AG20443 (cell line): Measurements from ENCODE around the gene TAS2R7.
"Not testable (repeated sequence)": the region's sequence is repeated elsewhere in the genome, so short reads cannot be mapped to it uniquely, and the experiment has no call there.

Experiments
- DNase-seq: peaks from one replicate; pipeline ENCODE4 v3.0.0; 2012; ENCODE audit warnings: low spot score, mixed read lengths

Gene TAS2R7, protein sequence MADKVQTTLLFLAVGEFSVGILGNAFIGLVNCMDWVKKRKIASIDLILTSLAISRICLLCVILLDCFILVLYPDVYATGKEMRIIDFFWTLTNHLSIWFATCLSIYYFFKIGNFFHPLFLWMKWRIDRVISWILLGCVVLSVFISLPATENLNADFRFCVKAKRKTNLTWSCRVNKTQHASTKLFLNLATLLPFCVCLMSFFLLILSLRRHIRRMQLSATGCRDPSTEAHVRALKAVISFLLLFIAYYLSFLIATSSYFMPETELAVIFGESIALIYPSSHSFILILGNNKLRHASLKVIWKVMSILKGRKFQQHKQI

DNA sequence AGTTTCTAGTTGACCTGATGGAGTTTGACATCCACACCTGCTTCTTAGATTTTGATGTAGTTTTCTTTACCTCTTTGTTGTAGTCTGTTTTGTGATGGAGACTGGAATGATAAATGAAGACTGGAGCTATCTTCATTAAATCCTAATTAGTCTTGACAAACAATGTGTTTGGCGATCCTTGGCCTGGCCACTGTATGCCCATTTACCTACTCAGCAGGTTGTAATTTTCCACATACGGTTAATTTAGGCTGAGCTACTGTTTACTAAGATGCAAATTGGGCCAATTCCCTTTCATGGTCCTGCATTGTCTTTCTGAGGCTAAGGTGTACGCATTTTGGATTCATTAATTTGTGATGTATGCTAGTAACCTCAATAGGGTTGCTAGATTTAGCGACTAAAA lies at the start of gene TAS2R7:
Gene TAS2R7 (minus strand): TSS at position 41 of the 400 bp plus-strand sequence. CDS start 57 bp downstream, outside the sequence.
- no peak for DNase-seq

DNA sequence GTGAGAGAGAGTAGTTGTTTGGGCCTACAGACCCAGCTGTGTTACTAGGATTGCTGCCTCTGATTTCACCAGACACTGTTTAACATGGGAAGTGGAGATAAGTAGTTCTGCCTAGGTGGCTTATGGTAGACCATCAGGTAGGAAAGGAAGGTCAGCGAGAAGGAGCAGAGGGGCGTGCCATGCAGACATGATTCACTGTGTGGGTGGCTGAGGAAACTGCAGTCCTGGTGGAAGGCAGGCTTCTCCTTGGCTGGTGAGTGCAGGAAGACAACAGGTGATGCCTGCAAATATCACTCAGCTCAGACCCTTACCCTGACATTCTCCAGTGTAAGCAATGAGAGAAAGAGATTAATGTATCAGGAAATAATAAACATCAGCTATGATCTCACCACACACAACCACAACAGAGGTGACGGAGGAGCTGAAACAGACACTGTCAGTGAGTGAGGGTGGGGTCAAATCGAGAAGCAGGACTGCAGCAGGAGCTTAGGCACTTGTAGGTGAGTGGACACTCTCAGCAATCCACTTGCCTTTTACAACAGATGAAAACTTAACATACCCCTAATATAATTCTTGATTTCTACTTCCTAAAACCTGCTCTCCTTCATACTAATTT lies 48.9 kb upstream of the TAS2R7 start:
- no peak for DNase-seq

DNA sequence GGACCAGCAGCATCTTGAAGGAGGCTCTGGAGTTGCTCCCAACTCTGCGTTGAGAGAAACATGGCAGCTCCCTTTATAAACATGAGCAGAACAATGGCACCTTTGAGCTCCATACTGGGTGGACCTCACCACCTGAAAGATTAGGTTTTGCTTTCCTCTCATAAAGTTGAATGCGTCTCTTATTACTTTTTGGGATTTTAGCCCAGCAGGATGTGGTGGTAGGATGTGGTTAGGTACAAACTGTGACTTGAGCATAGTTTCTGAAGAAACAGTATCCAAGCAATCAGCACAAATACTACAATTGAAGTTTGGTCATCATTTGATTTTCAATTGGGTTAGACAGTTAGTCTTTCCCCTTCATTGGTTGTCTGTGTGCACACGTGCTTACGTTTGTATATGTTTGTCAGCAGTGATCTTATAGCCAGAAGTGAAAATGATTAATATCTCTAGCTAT lies 47.0 kb upstream of the TAS2R7 start, which contains the start of gene PRR4:
Gene PRR4 (minus strand): TSS at position 51 of the 454 bp plus-strand sequence. CDS start 38 bp downstream, at position 13.
- no peak for DNase-seq

DNA sequence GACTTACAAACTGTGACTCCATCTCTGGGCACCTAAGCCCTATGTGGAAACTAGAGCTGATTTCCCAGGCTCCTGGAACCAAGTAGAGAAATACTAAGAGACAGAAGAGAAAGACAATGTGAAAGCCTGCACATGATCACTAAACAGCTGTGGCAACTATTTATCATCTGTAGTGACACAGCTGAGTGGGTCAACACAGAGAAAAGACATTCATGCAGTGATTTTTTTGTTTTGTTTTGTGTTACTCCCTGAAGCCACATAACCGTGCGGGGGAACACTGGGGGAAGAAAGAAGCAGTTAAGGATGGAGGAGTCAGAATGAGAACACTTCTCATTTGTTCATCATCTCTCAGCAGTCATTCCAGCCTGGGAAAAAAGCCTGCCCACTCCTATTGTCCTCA lies 45.3 kb upstream of the TAS2R7 start:
- DNase-seq = no peak

DNA sequence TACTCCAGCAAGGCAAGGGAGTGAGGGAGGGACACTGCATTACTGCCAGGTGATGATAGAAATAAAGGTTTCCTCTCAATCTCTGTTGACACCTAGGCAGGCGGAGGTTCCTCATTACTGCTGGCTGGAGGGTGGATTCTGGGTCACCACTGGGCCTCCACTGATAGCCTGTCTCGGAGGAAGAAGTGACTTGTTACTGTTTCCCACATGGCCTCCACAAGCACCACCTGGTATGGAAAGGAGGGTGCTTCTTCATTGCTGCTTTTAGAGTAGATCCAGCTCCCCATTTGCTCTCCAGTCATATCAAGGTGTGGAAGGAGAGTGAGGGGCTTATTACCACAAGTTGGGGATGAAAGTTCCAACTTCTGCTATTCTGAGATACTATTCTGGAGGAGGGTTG lies 40.4 kb upstream of the TAS2R7 start:
- no peak for DNase-seq

DNA sequence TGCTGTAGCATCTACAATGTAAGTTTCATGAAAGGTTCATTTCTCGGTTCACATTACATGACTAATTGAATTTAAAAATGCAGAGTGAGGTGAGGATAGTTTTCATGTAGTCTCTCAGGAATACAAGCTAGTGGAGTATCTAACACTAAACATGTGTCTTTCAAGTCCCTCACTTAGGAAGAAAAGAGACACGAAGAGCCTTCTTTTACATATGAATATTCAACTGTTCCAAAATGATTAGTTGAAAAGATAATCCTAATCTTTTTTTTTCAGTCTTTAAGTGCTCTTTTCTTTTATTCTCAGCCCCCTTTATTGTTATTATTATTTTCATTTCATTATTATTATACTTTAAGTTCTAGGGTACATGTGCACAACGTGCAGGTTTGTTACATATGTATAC lies 36.0 kb upstream of the TAS2R7 start:
- DNase-seq = no peak

DNA sequence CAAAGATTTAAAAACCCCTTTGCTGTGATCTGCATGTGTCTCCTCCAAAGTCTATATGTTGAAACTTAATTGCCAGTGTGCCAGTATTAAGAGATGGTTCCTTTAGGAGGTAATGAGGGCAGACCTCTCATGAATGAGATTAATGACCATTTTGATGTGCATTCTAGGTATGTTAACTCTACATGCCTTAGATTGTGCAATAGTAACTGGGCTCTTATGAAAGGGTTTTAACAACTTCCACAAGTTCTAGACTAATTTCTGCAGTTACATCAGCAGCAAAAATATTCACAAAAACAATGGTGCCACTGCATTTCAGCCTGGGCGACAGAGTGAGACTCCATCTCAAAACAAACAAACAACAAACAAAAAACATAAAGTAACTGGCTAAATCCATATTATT lies 27.6 kb upstream of the TAS2R7 start:
- no peak for DNase-seq

DNA sequence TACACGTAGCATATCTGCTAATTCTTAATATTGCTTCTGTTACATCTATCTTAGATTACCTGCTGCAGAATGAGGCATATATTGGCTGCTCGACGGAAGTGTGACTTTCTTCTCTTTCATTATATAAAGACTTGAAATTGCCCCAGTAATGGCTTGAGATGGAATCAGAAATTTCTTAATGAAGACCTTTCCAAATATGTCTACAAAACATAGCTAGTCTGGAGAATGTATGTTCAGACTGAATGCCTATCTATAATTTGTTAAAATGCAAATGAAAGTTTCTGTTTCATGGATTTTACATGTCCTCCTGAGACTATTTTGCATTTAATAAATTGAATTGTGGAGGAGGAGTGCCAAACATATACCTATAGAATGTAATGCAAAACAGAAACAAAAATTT lies 23.8 kb upstream of the TAS2R7 start, which contains the start of gene TAS2R10:
Gene TAS2R10 (minus strand): TSS at position 101 of the 400 bp plus-strand sequence. CDS start 89 bp downstream, at position 12.
- DNase-seq = no peak

DNA sequence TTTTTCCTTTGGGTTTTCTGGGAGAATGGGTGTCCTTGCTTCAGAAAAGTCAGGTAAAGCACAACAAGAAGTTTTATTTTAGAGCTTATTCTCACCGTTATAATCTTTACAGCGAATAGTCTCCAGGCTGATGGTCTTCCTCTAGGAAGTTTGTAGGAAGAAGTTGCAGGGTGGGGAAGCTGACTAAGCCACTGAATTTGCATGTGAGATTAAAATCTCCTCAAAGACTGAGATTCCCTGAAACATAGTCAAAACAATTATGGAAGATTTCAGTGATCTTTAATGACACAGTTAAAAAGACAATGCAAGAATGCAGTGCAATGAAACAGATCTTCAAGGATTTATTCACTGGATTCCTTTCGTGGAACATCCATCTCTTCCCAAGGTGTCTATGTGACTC lies 22.5 kb upstream of the TAS2R7 start:
- DNase-seq = no peak

DNA sequence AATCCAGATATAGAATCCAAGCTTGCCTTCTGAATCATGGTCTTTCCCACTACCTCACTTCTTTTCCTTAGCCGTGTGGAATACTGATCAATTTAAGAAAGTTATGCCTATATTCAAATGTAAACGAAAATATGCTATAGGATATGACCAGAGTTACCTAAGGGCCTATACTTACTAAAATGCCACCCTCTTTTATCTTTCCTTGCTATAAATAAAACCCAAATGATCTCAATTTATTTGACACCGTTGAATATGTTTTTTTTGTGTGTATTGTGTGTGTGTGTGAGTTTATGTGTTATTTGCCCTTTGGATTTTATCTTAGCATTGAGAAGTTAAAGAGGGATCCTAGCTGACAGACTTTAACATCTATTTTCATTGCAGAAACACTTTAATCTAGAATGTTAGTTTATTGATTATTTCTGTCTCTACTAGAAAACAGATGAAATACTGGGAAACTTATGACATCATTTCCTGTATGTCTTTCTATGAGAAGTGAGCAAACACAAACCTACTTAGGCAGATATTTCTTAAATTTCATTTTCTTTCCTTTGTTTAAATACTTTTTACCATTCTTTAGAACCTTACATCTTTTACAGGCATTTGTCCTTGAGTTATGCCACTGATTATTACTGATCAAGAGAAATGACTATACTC lies 9.6 kb upstream of the TAS2R7 start:
- no peak for DNase-seq

DNA sequence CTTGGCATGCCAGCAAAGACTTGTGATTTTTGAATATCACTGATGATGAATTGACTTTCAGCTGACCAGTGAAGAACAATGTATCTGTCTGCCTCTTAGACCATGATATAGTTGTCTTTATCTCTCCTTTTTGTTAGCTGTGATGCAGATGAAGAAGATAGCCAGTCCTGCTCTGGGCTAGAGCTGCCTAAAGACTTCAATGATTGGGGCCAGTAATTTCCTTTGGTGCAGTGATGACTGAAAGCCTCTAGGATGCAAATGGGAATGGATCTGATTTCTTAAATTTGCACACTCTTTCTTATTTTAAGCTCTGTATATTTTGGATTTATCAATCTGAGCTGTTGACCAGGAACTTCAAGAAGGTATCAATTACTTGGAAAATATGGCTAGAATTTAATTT lies 7.6 kb upstream of the TAS2R7 start, which contains the start of gene TAS2R9:
Gene TAS2R9 (minus strand): TSS at position 101 of the 400 bp plus-strand sequence. CDS start 93 bp downstream, at position 8.
- DNase-seq = no peak

DNA sequence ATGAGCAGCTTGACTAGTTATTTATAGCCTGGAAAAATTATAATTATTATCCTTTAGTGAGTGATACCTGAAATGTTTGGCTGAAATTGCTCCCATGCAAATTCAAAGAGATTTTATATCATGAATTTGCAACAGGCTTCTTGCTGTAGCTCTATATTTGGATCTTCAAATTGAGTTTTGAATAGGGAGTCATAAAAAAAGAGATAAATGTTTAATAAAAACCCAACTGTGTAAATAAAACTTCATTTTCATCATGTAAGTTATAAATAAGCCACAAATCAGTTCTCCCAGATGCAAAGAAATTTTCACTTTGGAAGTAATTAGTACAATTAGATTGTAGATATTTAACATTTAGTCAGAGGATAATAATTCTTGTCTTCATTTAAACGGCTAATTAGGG lies 4.8 kb upstream of the TAS2R7 start, which contains the start of gene TAS2R8:
Gene TAS2R8 (minus strand): TSS at position 101 of the 400 bp plus-strand sequence. CDS start 306 bp downstream, outside the sequence.
- no peak for DNase-seq

DNA sequence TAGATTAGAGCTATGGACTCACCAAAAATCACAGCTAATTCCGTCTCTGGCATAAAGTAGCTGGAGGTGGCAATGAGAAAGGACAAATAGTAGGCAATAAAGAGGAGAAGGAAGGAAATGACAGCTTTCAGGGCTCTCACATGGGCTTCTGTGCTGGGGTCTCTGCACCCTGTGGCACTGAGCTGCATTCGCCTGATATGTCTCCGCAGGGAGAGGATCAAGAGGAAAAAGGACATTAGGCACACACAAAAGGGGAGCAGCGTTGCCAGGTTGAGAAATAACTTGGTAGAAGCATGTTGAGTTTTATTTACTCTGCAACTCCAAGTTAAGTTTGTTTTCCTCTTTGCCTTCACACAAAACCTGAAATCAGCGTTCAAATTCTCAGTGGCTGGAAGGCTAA lies 686 bp downstream of the TAS2R7 start:
- no peak for DNase-seq

DNA sequence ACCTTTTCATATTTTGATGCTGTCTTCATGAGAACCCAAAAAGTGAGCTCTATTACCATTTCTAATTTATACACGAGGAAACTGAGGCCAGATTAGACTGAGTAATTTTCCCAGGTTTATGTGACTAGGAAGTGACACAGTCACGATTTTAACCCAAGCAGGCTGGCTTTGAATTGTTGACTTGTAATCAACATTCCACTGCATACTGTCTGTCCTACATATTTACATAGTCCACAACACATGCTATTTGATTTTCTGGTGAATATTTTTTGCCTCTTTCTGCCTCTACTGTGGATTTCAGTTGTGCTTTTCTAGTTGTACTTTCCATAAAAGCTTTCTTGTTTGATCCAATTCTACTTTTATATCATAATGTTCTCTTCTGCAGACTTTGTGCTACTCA lies 8.2 kb downstream of the TAS2R7 start:
- no peak for DNase-seq

DNA sequence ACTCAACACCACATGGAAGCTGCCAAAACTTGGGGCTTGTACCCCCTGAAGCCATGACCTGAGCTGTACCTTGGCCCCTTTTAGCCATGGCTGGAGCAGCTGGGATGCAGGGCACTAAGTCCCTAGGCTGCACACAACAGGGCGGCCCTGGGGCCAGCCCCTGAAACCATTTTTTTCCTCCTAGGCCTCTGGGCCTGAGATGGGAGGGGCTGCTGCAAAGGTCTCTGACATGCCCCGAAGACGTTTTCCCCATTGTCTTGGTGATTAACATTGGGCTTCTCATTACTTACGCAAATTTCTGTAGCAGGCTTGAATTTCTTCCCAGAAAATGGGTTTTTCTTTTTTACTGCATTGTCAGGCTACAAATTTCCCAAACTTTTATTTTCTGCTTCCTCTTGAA lies 10.7 kb downstream of the TAS2R7 start:
- not testable (repeated sequence) for DNase-seq

DNA sequence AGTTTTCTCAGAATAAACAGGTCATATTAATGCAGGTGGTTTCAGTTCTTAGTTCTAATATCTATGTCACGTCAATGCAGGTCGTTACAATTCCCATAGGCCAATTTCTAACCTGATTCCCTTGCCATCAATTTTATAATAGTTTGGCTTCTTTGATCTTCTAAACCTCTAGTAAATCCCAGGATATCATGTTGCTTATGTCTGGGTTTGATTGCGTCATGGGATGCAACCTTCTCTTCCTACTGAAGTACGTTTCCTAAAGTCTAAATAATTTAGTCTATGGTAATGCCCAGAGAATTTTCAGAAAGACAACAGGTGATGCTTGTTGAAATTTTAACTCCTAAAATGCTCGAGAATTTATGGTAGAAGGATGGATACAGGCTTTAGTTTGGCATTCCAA lies 19.2 kb downstream of the TAS2R7 start:
- no peak for DNase-seq

DNA sequence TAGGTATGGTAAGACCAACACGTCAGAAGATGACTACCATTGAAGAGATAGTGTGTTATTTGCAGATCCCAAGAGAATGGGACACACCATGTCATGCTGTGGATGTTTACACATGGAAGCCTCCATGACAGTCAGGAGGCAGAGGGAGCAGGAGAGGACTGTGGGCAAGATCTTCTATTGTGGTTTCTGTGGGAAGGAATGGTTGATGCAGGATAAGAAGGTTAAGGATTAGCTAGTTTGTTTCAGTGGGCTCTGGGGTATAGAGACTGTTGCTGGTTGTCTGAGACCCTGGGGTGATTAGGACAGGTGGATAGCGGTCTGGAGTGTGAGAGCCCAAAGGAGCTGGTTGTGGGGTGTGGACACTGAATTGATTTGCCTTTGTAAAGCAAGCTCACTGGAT lies 23.3 kb downstream of the TAS2R7 start:
- DNase-seq = no peak

DNA sequence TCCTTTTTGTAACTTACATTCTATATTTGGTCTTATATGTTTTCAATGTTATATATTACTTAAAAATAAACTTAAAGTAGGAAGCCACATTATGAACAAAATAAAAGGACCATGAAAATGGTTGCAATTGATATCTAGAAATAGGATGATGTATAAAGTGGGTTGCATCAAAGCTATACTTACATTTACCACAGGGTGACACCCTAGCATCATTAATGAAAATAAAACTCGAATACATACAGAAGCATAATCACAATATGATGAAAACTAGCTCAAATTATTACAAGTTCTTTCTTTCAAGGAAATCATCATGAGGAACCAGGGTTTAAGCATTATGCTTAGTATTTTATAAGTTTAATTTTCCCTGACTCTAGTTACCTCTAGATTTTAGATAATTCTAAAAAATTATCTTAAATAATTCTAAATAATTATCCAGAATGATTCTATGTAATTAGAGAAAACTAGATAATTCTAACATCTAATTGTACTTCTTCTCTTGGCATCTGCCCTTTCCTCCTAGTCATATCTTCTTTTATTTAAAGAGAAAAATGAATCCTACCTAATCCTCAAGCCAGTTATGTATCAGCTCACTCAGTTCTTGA lies 31.2 kb downstream of the TAS2R7 start:
- DNase-seq = peak; percentile 39

DNA sequence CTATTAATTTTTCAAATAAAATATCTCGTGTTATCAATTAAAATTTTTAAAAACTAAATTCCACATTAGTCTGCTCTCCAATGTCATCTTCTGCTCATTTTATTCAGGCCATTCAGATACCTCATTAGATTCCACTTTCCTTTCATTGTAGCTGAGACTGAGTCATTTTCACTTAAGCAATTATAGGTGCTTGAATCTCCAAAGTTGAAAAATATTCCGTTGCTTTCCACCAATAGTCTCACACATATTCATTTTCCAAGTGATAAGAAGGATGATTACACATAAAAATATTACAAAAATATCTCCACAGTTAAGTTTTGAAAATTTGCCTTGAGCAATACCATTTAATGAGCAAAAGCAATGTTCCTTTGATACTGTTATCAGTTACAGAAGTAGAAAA lies 42.8 kb downstream of the TAS2R7 start:
- no peak for DNase-seq

DNA sequence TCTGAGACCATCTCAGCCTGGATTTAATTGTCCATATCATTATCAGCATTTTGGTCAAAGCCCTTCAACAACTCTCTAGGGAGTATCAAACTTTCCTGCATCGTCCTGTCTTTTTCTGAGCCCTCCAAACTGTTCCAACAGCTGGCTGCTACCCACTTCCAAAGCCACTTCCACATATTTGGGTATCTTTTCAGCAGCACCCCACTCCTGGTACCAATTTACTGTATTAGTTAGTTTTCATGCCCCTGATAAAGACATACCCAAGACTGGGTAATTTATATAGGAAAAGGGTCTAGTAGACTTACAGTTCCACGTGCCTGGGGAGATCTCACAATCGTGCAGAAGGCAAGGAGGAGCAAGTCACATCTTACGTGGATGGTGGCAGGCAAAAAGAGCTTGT lies 46.2 kb downstream of the TAS2R7 start:
- DNase-seq = no peak

DNA sequence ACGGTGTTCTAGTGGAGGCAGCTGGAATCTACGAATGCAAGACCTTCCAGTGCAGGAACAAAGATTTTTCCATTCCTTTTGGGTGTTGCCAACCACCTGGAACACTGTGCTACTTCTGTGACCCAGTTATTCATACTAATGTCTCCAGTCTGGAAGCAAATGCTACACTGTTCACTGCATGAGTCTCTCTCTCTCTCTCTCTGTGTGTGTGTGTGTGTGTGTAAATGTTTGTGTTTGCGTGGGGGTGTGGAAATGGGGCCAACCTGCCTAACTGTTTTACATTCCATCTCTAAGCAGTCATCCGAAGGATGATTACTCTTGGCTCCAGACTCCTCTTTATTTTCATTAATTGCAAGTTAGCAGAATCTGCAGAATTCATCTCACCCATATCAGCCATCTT lies 49.4 kb downstream of the TAS2R7 start:
- peak; percentile 46 for DNase-seq
